ENCODE measurements around the gene CFAP46. TPM values are rescaled to one million over a fixed set of nuclear protein-coding genes. Genes with fewer than 3 reads are reported as not detected.

CFAP46 gene
- total and polyA plus RNA-seq, 2 of the 4 experiments (the other 2 are of a cell fraction), result 1.3 to 1.8 TPM

DNA sequence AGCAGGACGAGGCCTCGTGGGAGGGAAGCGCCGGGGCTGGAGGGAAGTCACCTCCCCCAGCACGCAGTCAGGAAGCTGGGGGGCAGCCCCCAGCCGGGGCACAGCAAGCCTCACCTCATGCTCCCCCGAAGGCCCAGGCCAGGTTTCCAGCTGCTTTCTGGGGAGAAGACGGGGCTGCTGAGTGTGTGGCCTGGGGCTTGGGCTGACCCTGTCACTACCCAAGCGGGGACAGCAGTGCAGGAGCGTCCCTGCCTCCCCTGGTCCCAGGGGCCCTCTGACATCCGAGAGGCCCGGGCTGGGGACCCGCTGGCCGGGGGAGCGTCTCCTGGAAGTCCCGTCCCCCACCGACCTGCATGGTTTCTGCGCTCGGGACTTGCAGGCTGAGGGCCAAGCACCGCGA, 136.8 kb downstream of the CFAP46 start:
- H4K8ac ChIP-seq (ENCODE audit: low read depth in 2 of 2, low read length in 2 of 2), result no peak overlapping the region
- no peak overlapping the region for H2AK5ac ChIP-seq (ENCODE audit: low read depth, low read length)
- H3K36me3 ChIP-seq (ENCODE audit: control insufficient read depth, insufficient read depth, low read length), result no peaks in the 10 kb centered on the region
- DNase-seq, result no peak
- in situ Hi-C loops (cut with MboI; ENCODE audit: low sequenced_read_pairs) (no loop called here), dilution Hi-C loops (cut with HindIII; ENCODE audit: low sequenced_read_pairs, unreplicated experiment) (no loop called here), intact Hi-C loops (cut with micrococcal nuclease) (no loop called here)
- H3K9me1 ChIP-seq (ENCODE audit: insufficient read depth, low read length), result no peaks in the 10 kb centered on the region
- no peak overlapping the region for H3K14ac ChIP-seq (replicated peaks; ENCODE audit: low read depth, low read length)
- TF ChIP-seq CTCF (conservative IDR thresholded peaks at IDR 0.05; ENCODE audit: low read depth, low read length) (no peak), MXI1 (IDR thresholded peaks at IDR 0.05; ENCODE audit: borderline replicate concordance, low read depth, low read length) (no peak), MAFK (IDR thresholded peaks at IDR 0.05; ENCODE audit: low read depth, low read length) (no peak), BHLHE40 (IDR thresholded peaks at IDR 0.05; ENCODE audit: low read depth, low read length) (no peak), RCOR1 (IDR thresholded peaks at IDR 0.05; ENCODE audit: insufficient replicate concordance, low read length) (no peak), CHD1 (IDR thresholded peaks at IDR 0.05; ENCODE audit: low read depth, low read length) (no peak), RAD21 (IDR thresholded peaks at IDR 0.05; ENCODE audit: low read length) (no peak), SMC3 (IDR thresholded peaks at IDR 0.05; ENCODE audit: low read depth, low read length) (no peak), FOS (IDR thresholded peaks at IDR 0.05; ENCODE audit: low read depth, low read length) (no peak), POLR2A (IDR thresholded peaks at IDR 0.05; ENCODE audit: low read depth, low read length) (no peak), NFE2L2 (IDR thresholded peaks at IDR 0.05; ENCODE audit: low read depth, low read length) (no peak), MAZ (IDR thresholded peaks at IDR 0.05; ENCODE audit: borderline replicate concordance, low read depth, low read length) (no peak), RFX5 (IDR thresholded peaks at IDR 0.05; ENCODE audit: low read depth, low read length) (no peak), CEBPB (IDR thresholded peaks at IDR 0.05; ENCODE audit: low read depth, low read length) (no peak)
- TF ChIP-seq, protein P1, sequence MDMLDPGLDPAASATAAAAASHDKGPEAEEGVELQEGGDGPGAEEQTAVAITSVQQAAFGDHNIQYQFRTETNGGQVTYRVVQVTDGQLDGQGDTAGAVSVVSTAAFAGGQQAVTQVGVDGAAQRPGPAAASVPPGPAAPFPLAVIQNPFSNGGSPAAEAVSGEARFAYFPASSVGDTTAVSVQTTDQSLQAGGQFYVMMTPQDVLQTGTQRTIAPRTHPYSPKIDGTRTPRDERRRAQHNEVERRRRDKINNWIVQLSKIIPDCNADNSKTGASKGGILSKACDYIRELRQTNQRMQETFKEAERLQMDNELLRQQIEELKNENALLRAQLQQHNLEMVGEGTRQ (IDR thresholded peaks at IDR 0.05; ENCODE audit: low read depth, low read length), result no peak
- TF ChIP-seq, protein P2, sequence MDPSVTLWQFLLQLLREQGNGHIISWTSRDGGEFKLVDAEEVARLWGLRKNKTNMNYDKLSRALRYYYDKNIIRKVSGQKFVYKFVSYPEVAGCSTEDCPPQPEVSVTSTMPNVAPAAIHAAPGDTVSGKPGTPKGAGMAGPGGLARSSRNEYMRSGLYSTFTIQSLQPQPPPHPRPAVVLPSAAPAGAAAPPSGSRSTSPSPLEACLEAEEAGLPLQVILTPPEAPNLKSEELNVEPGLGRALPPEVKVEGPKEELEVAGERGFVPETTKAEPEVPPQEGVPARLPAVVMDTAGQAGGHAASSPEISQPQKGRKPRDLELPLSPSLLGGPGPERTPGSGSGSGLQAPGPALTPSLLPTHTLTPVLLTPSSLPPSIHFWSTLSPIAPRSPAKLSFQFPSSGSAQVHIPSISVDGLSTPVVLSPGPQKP (IDR thresholded peaks at IDR 0.05; ENCODE audit: borderline replicate concordance, low read depth, low read length), result no peak
- H3K27me3 ChIP-seq (ENCODE audit: control insufficient read depth, insufficient read depth, low read length), result peaks cover 27% of the 10 kb centered on the region; the same call in 1 of the 2 replicates
- H4K91ac ChIP-seq (ENCODE audit: insufficient read depth, low read depth, low read length), result no peak overlapping the region
- no peak overlapping the region for H3K27ac ChIP-seq (ENCODE audit: insufficient read depth, low read length)
- no peak overlapping the region for H2BK5ac ChIP-seq (ENCODE audit: low read depth, low read length, poor library complexity, severe bottlenecking)
- no peak overlapping the region for H2BK120ac ChIP-seq (ENCODE audit: low read depth, low read length)
- H3K4me3 ChIP-seq (ENCODE audit: insufficient read depth, low read depth, low read length), result no peak overlapping the region
- POLR2A ChIA-PET (ENCODE audit: unreplicated experiment), result no interaction called here
- no TSS peak for BruUV-seq (replicated peaks)
- no peak overlapping the region for H3K56ac ChIP-seq (ENCODE audit: extremely low read depth, insufficient read depth, low read length)
- H3K23ac ChIP-seq (ENCODE audit: low read depth, low read length), result no peak overlapping the region
- CTCF ChIA-PET, result no interaction called here
- no peak for ATAC-seq (ENCODE audit: low read depth)
- no peaks in the 10 kb centered on the region for H3K79me1 ChIP-seq (ENCODE audit: low read depth in 1 of 2, low read length in 2 of 2)
- no peak overlapping the region for H2AFZ ChIP-seq (replicated peaks; ENCODE audit: low read length, poor library complexity)
- H2BK15ac ChIP-seq (ENCODE audit: low read depth, low read length), result no peak overlapping the region
- no peak overlapping the region for H3K9ac ChIP-seq (ENCODE audit: low read depth, low read length)
- no peak overlapping the region for H3K4ac ChIP-seq (ENCODE audit: low read depth, low read length)
- no peaks in the 10 kb centered on the region for H4K20me1 ChIP-seq (ENCODE audit: insufficient read depth, low read length)
- H3K4me1 ChIP-seq (ENCODE audit: control insufficient read depth, insufficient read depth, low read length), result no peaks in the 10 kb centered on the region
- H2BK20ac ChIP-seq (ENCODE audit: low read depth, low read length), result no peak overlapping the region
- WGBS, 2 experiments (ENCODE audit: extremely low coverage in 2 of 2, insufficient read length in 1 of 2), result 8% methylated on average over 7 of the region's 21 CpGs; no CpG with 5 or more reads in 1 of the 2 experiments
- no peak overlapping the region for H3K4me2 ChIP-seq (ENCODE audit: low read depth, low read length)
- H2AK9ac ChIP-seq (replicated peaks; ENCODE audit: low read depth, low read length, poor library complexity), result no peak overlapping the region
- peaks cover 5% of the 10 kb centered on the region for H3K9me3 ChIP-seq (ENCODE audit: control insufficient read depth, insufficient read depth, low read length)
- H3K18ac ChIP-seq (ENCODE audit: low read depth, low read length), result no peak overlapping the region
- no peak overlapping the region for H4K5ac ChIP-seq (ENCODE audit: low read depth, low read length)
